IMR-90 (cell line): Measurements from ENCODE around the gene TUBG2. TPM values are rescaled to one million over a fixed set of nuclear protein-coding genes. Genes with fewer than 3 reads are reported as not detected.

Experiments
- ATAC-seq: fragments of 200-7000 bp; cut with Tn5 transposase; 2 replicates; pipeline ENCODE4 v1.9.1; 2020; ENCODE audit warnings: low read depth, mild to moderate bottlenecking, moderate library complexity
- BruUV-seq: library from RNA; stranded (reverse); fragments of 400-500 nt; replicated peaks from 2 replicates; lab custom pipeline; 2021; lab: Mats Ljungman, UMichigan
- CTCF ChIA-PET: fragments of 300-600 bp; formaldehyde crosslinking; extraction: SDS; loops from one replicate; lab custom pipeline; 2021; ENCODE audit warnings: antibody characterized with exemption; lab: Yijun Ruan, JAX
- POLR2A ChIA-PET: fragments of 300-600 bp; sonication (Branson Sonifier 250); formaldehyde crosslinking; loops from one replicate; lab custom pipeline; 2022; ENCODE audit warnings: antibody characterized with exemption; ENCODE audit not compliant: unreplicated experiment; lab: Charles Lee
- DNase-seq: peaks from one replicate; pipeline ENCODE4 v3.0.0; 2013
- H2AFZ ChIP-seq: replicated peaks from 2 replicates; pipeline ENCODE3; 2013; ENCODE audit warnings: low read length, mild to moderate bottlenecking; ENCODE audit not compliant: poor library complexity
- H2AK5ac ChIP-seq: 2 replicates; pipeline ENCODE4 v1.6.1; 2013; ENCODE audit warnings: low read depth, low read length, inconsistent platforms
- H2AK9ac ChIP-seq: replicated peaks from 2 replicates; pipeline ENCODE3; 2013; ENCODE audit warnings: mild to moderate bottlenecking, low read depth, low read length, moderate library complexity; ENCODE audit not compliant: poor library complexity
- H2BK120ac ChIP-seq: 2 replicates; pipeline ENCODE4 v1.6.1; 2013; ENCODE audit warnings: low read depth, low read length, inconsistent platforms
- H2BK15ac ChIP-seq: 3 replicates; pipeline ENCODE4 v1.6.1; 2013; ENCODE audit warnings: low read depth, low read length, inconsistent platforms
- H2BK20ac ChIP-seq: 2 replicates; pipeline ENCODE4 v1.6.1; 2013; ENCODE audit warnings: low read depth, mild to moderate bottlenecking, inconsistent platforms, low read length, moderate library complexity
- H2BK5ac ChIP-seq: 2 replicates; pipeline ENCODE4 v1.6.1; 2013; ENCODE audit warnings: mild to moderate bottlenecking, low read depth, low read length, inconsistent platforms; ENCODE audit not compliant: poor library complexity, severe bottlenecking
- H3K14ac ChIP-seq: replicated peaks from 2 replicates; pipeline ENCODE4 v1.6.1; 2013; ENCODE audit warnings: low read depth, low read length, inconsistent platforms
- H3K18ac ChIP-seq: 2 replicates; pipeline ENCODE4 v1.6.1; 2013; ENCODE audit warnings: low read depth, low read length, control low read depth
- H3K23ac ChIP-seq: 2 replicates; pipeline ENCODE4 v1.6.1; 2013; ENCODE audit warnings: low read depth, low read length, inconsistent platforms
- H3K27ac ChIP-seq: 2 replicates; pipeline ENCODE4 v1.5.1; 2013; ENCODE audit warnings: mild to moderate bottlenecking, control low read depth, low read length; ENCODE audit not compliant: insufficient read depth
- H3K27me3 ChIP-seq: 2 replicates; pipeline ENCODE4 v1.6.1; 2013; ENCODE audit warnings: low read length; ENCODE audit not compliant: control insufficient read depth, insufficient read depth
- H3K36me3 ChIP-seq: 2 replicates; pipeline ENCODE4 v1.6.1; 2013; ENCODE audit warnings: low read length, mixed read lengths; ENCODE audit not compliant: control insufficient read depth, insufficient read depth
- H3K4ac ChIP-seq: 2 replicates; pipeline ENCODE4 v1.6.1; 2013; ENCODE audit warnings: low read depth, low read length, inconsistent platforms
- H3K4me1 ChIP-seq: 2 replicates; pipeline ENCODE4 v1.6.1; 2013; ENCODE audit warnings: low read length, mixed read lengths; ENCODE audit not compliant: control insufficient read depth, insufficient read depth
- H3K4me2 ChIP-seq: 2 replicates; pipeline ENCODE4 v1.6.1; 2013; ENCODE audit warnings: low read depth, mild to moderate bottlenecking, control low read depth, low read length, moderate library complexity
- H3K4me3 ChIP-seq: 2 replicates; pipeline ENCODE4 v1.5.1; 2013; ENCODE audit warnings: low read depth, mild to moderate bottlenecking, control low read depth, low read length, moderate library complexity; ENCODE audit not compliant: insufficient read depth
- H3K56ac ChIP-seq: 2 replicates; pipeline ENCODE4 v1.6.1; 2013; ENCODE audit warnings: low read length, inconsistent platforms; ENCODE audit not compliant: insufficient read depth; ENCODE audit errors: extremely low read depth
- H3K79me1 ChIP-seq, 2 experiments: 2 replicates each; pipeline ENCODE4 v1.6.1; 2013; ENCODE audit warnings: low read length in 2 of 2, inconsistent platforms in 1 of 2, low read depth in 1 of 2
- H3K9ac ChIP-seq: 2 replicates; pipeline ENCODE4 v1.6.1; 2013; ENCODE audit warnings: low read depth, low read length, control low read depth
- H3K9me1 ChIP-seq: 2 replicates; pipeline ENCODE4 v1.6.1; 2013; ENCODE audit warnings: low read length, inconsistent platforms; ENCODE audit not compliant: insufficient read depth
- H3K9me3 ChIP-seq: 2 replicates; pipeline ENCODE4 v1.6.1; 2013; ENCODE audit warnings: low read length; ENCODE audit not compliant: control insufficient read depth, insufficient read depth
- H4K20me1 ChIP-seq: 2 replicates; pipeline ENCODE4 v1.6.1; 2013; ENCODE audit warnings: low read length, inconsistent platforms; ENCODE audit not compliant: insufficient read depth
- H4K5ac ChIP-seq: 2 replicates; pipeline ENCODE4 v1.6.1; 2013; ENCODE audit warnings: mild to moderate bottlenecking, low read depth, low read length, control low read depth
- H4K8ac ChIP-seq, 2 experiments: 2 replicates each; pipeline ENCODE4 v1.6.1; 2013; ENCODE audit warnings: low read depth in 2 of 2, low read length in 2 of 2, control low read depth in 1 of 2, inconsistent platforms in 1 of 2
- H4K91ac ChIP-seq: 2 replicates; pipeline ENCODE4 v1.6.1; 2013; ENCODE audit warnings: low read depth, low read length, inconsistent platforms; ENCODE audit not compliant: insufficient read depth
- BHLHE40 ChIP-seq: fragments of 150-350 bp; IDR thresholded peaks from 2 replicates; pipeline ENCODE4 v1.6.1; 2016; ENCODE audit warnings: mild to moderate bottlenecking, low read depth, low read length
- CEBPB ChIP-seq: IDR thresholded peaks from 2 replicates; pipeline ENCODE4 v1.6.1; 2012; ENCODE audit warnings: low read depth, low read length, improper control_type of control experiment
- FOS ChIP-seq: fragments of 150-350 bp; IDR thresholded peaks from 2 replicates; pipeline ENCODE4 v1.6.1; 2016; ENCODE audit warnings: low read depth, low read length
- NFE2L2 ChIP-seq: fragments of 150-350 bp; IDR thresholded peaks from 2 replicates; pipeline ENCODE4 v1.6.1; 2016; ENCODE audit warnings: low read depth, mild to moderate bottlenecking, low read length
- RCOR1 ChIP-seq: IDR thresholded peaks from 2 replicates; pipeline ENCODE4 v1.6.1; 2012; ENCODE audit warnings: mild to moderate bottlenecking, low read length, improper control_type of control experiment; ENCODE audit not compliant: insufficient replicate concordance
- SMC3 ChIP-seq: fragments of 150-350 bp; IDR thresholded peaks from 2 replicates; pipeline ENCODE4 v1.6.1; 2016; ENCODE audit warnings: low read depth, mild to moderate bottlenecking, antibody characterized with exemption, low read length, moderate library complexity
- WGBS, 2 experiments: methylation state at CpG; one replicate each; pipeline versions ENCODE4 v1.1.5 to v1.1.7; 2013; ENCODE audit warnings: missing lambda C conversion rate in 2 of 2; ENCODE audit not compliant: insufficient read length in 1 of 2; ENCODE audit errors: extremely low coverage in 2 of 2; 5-methylcytosine and 5-hydroxymethylcytosine counted together
- dilution Hi-C: fragments of 300-500 bp; cut with HindIII; formaldehyde crosslinking; loops from one replicate; pipeline ENCODE4 v1.14.3; 2018; ENCODE audit warnings: low sequenced_read_pairs; ENCODE audit not compliant: unreplicated experiment
- in situ Hi-C: fragments of 300-500 bp; cut with MboI; formaldehyde crosslinking; loops from 3 replicates; pipeline ENCODE4 v1.14.3; 2019; ENCODE audit warnings: low sequenced_read_pairs, inconsistent platforms, mixed read lengths
- intact Hi-C: fragments of 100-400 bp; cut with micrococcal nuclease; formaldehyde crosslinking; loops from 2 replicates; pipeline ENCODE4 v1.10.0; 2022
- polyA plus RNA-seq, 3 experiments: library from polyadenylated mRNA; depleted of rRNA; stranded (reverse); fragments of >200 nt; gene quantifications; 2 replicates each; pipeline ENCODE4 v1.2.3, GENCODE V29; 2012; ENCODE audit warnings: low replicate concordance in 1 of 3
- total RNA-seq: library from RNA; depleted of rRNA; stranded (reverse); fragments of >200 nt; gene quantifications from 2 replicates; pipeline ENCODE4 v1.2.3, GENCODE V29; 2012
- TF ChIP-seq, protein P1 (sequence below): conservative IDR thresholded peaks from 2 replicates; pipeline ENCODE4 v1.5.1; 2012; ENCODE audit warnings: mild to moderate bottlenecking, low read depth, low read length, improper control_type of control experiment

TUBG2 gene
- total and polyA plus RNA-seq, 2 of the 4 experiments (the other 2 are of a cell fraction): 3.6 to 24.6 TPM

DNA sequence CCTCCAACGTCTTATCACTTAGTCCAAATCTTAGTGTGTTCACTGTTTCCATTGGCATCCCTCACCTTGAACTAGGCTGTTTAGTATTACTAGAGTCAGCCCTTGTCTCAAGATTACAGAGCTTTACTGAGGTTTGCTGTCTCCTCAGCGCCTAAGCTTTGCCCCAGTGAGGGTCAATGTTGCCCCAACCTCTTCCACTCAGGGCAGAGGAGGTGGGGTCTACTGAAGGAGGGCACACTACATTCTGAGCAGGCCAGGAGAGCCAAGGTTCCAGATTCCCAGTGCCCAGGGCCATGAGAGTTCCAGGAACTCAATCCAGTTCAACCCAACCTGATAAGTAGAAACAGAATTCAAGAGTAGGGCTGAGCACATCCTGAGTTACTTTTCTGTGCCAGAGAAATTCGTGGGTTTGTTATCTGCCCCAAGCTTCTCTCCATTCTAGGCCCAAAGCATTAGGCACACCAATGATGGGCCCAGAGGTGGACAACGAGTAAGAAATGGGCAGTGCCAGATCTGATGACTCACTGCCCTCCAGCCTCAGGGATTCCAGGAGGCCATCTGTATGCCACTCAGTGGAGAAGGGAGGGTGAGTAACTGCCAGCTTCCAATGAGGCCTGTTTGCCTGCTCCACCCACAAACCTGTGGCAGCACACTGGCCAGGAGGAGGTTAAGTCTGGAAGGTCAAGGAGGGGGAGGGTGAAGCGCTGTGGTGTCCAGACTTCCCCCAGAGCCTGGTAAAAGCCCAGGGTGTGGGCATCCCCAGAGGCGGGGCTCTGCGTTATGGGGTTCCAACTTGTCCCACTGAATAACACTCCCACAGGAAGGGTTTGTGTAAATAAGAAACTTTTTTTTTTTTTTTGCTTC lies 8.2 kb downstream of the TUBG2 start:
- Histone ChIP-seq H3K4me1 (peaks cover 10% of the 10 kb centered on the region), H3K9me3 (no peaks in the 10 kb centered on the region), H2BK120ac (no peak overlapping the region), H2BK20ac (0 out of 2 replicates have a peak overlapping the region, but pooled peaks have one; percentile 12), H2AFZ (peak overlapping the region; percentile 44), H3K23ac (no peak overlapping the region), H4K5ac (no peak overlapping the region), H3K4ac (peak overlapping the region; percentile 12; the same call in 1 of the 2 replicates), H3K4me3 (no peak overlapping the region), H3K9me1 (peaks cover 9% of the 10 kb centered on the region; the same call in 1 of the 2 replicates), H3K14ac (no peak overlapping the region; the same call in 1 of the 2 replicates), H3K9ac (no peak overlapping the region), H3K18ac (no peak overlapping the region), H3K27me3 (no peaks in the 10 kb centered on the region), H2BK5ac (peak overlapping the region; percentile 41), H2BK15ac (no peak overlapping the region), H4K8ac (peak overlapping the region in 1 of 2 experiments; percentile 23; a peak in 1 of 4 replicates), H2AK9ac (peak overlapping the region; percentile 1), H3K4me2 (no peak overlapping the region), H2AK5ac (peak overlapping the region; percentile 3; the same call in 1 of the 2 replicates), H3K27ac (peak overlapping the region; percentile 46; the same call in 1 of the 2 replicates), H4K91ac (no peak overlapping the region), H3K36me3 (peaks cover 61% of the 10 kb centered on the region), H3K79me1 (peaks cover 2 to 36% of the 10 kb centered on the region in 2 experiments; a peak in 2 of 4 replicates), H4K20me1 (peaks cover 16% of the 10 kb centered on the region), H3K56ac (no peak overlapping the region)
- TF ChIP-seq FOS (peak; percentile 68), BHLHE40 (no peak), SMC3 (no peak), CEBPB (no peak), RCOR1 (no peak), NFE2L2 (0 out of 2 replicates have a peak, but pooled peaks have one; percentile 3)
- TF ChIP-seq, protein P1, sequence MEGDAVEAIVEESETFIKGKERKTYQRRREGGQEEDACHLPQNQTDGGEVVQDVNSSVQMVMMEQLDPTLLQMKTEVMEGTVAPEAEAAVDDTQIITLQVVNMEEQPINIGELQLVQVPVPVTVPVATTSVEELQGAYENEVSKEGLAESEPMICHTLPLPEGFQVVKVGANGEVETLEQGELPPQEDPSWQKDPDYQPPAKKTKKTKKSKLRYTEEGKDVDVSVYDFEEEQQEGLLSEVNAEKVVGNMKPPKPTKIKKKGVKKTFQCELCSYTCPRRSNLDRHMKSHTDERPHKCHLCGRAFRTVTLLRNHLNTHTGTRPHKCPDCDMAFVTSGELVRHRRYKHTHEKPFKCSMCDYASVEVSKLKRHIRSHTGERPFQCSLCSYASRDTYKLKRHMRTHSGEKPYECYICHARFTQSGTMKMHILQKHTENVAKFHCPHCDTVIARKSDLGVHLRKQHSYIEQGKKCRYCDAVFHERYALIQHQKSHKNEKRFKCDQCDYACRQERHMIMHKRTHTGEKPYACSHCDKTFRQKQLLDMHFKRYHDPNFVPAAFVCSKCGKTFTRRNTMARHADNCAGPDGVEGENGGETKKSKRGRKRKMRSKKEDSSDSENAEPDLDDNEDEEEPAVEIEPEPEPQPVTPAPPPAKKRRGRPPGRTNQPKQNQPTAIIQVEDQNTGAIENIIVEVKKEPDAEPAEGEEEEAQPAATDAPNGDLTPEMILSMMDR: no peak
- ChIA-PET CTCF (interaction anchor here (0.8 to 1.1 kb wide), 2 partner anchors 15 to 90 kb away, joined by 5 to 9 read pairs; partner anchors contain the start of gene PSMC3IP), POLR2A (no interaction called here)
- WGBS, 2 experiments: 33% methylated on average over 2 of the region's 7 CpGs; no CpG with 5 or more reads in 1 of the 2 experiments
- no TSS peak for BruUV-seq
- intact Hi-C loops (no loop called here), dilution Hi-C loops (no loop called here), in situ Hi-C loops (no loop called here)
- DNase-seq: peak; percentile 73
- peak; percentile 90 for ATAC-seq
